BE2C (cell line): Measurements from ENCODE around the gene MPP2.

Experiments
- DNase-seq: peaks from one replicate; pipeline ENCODE4 v3.0.0-alpha.2; 2020
- H3K27me3 ChIP-seq: fragments of 250-450 bp; sonication (Bioruptor Pico); 2 replicates; pipeline ENCODE4 v1.5.1; 2020; ENCODE audit warnings: mild to moderate bottlenecking
- H3K36me3 ChIP-seq: fragments of 250-450 bp; sonication (Bioruptor Pico); 2 replicates; pipeline ENCODE4 v1.5.1; 2020; ENCODE audit warnings: mild to moderate bottlenecking
- H3K4me1 ChIP-seq: fragments of 250-450 bp; sonication (Bioruptor Pico); 2 replicates; pipeline ENCODE4 v1.5.1; 2020
- H3K4me3 ChIP-seq: 2 replicates; pipeline ENCODE4 v1.5.1; 2011; ENCODE audit warnings: low read depth, low read length
- H3K9me3 ChIP-seq: fragments of 250-450 bp; sonication (Bioruptor Pico); 2 replicates; pipeline ENCODE4 v1.5.1; 2020
- CTCF ChIP-seq: IDR thresholded peaks from 2 replicates; pipeline ENCODE4 v1.5.1; 2012; ENCODE audit warnings: mild to moderate bottlenecking, low read depth, low read length

MPP2 gene

GRCh38 chr17:43839670-43840108, 67.6 kb downstream of the MPP2 start:
- no peaks in the 10 kb centered on the region for H3K36me3 ChIP-seq
- TF ChIP-seq CTCF: no peak
- H3K4me1 ChIP-seq: peaks cover 5% of the 10 kb centered on the region
- peak; percentile 31 for DNase-seq
- H3K27me3 ChIP-seq: 0 out of 2 replicates have a peak, but pooled peaks cover 3% of the 10 kb centered on the region
- H3K4me3 ChIP-seq: no peak overlapping the region
- H3K9me3 ChIP-seq: no peaks in the 10 kb centered on the region

GRCh38 chr17:43834106-43834505, 73.2 kb downstream of the MPP2 start:
- H3K4me1 ChIP-seq: no peaks in the 10 kb centered on the region
- no peak for TF ChIP-seq CTCF
- peaks cover 7% of the 10 kb centered on the region for H3K27me3 ChIP-seq
- no peaks in the 10 kb centered on the region for H3K36me3 ChIP-seq
- DNase-seq: no peak
- no peaks in the 10 kb centered on the region for H3K9me3 ChIP-seq
- no peak overlapping the region for H3K4me3 ChIP-seq

- Histone ChIP-seq H3K4me1 (no peaks in the 10 kb centered on the region), H3K36me3 (no peaks in the 10 kb centered on the region), H3K4me3 (peak within 1 kb of the TSS; percentile 54), H3K27me3 (peaks cover 7% of the 10 kb centered on the region), H3K9me3 (no peaks in the 10 kb centered on the region)
- TF ChIP-seq CTCF: no peak
- peak; percentile 76 for DNase-seq
Observed at GRCh38 chr17:43832976-43833829, 74.1 kb downstream of the MPP2 start, which contains the start of gene MPP3. Gene MPP3 (minus strand): TSS chr17:43833146. CDS start chr17:43831906, 1,240 bp downstream.

- DNase-seq: peak; percentile 56
- Histone ChIP-seq H3K36me3 (no peaks in the 10 kb centered on the region), H3K27me3 (peaks cover 7% of the 10 kb centered on the region), H3K9me3 (no peaks in the 10 kb centered on the region), H3K4me3 (peak overlapping the region; percentile 54), H3K4me1 (no peaks in the 10 kb centered on the region)
- no peak for TF ChIP-seq CTCF
Observed at GRCh38 chr17:43832168-43832975, 75.0 kb downstream of the MPP2 start.

- DNase-seq: no peak
- TF ChIP-seq CTCF: no peak
- H3K4me1 ChIP-seq: no peaks in the 10 kb centered on the region
- H3K36me3 ChIP-seq: no peaks in the 10 kb centered on the region
- no peaks in the 10 kb centered on the region for H3K9me3 ChIP-seq
- no peak overlapping the region for H3K4me3 ChIP-seq
- H3K27me3 ChIP-seq: peaks cover 7% of the 10 kb centered on the region
Observed at GRCh38 chr17:43831633-43832032, 75.7 kb downstream of the MPP2 start.
